HG02938 (cell line): ENCODE measurements around the gene TEX52.

Experiments
- ATAC-seq: cut with Tn5 transposase; IDR thresholded peaks from one replicate; pipeline ENCODE4 v1.9.1; 2021; ENCODE audit warnings: mild to moderate bottlenecking, moderate library complexity; ENCODE audit not compliant: unreplicated experiment

The TEX52 gene

GRCh38 chr12:2833810-2834209 lies 23.0 kb downstream of the TEX52 start:
- no peak for ATAC-seq

- no peak for ATAC-seq
These were observed 23.5 kb downstream of the TEX52 start for GRCh38 chr12:2833327-2833726.

GRCh38 chr12:2832550-2833127 lies 24.2 kb downstream of the TEX52 start:
- no peak for ATAC-seq

GRCh38 chr12:2829275-2829674 lies 27.6 kb downstream of the TEX52 start:
- no peak for ATAC-seq

- no peak for ATAC-seq
These were observed 29.9 kb downstream of the TEX52 start for GRCh38 chr12:2826721-2827515.

GRCh38 chr12:2826036-2826435 lies 30.8 kb downstream of the TEX52 start:
- ATAC-seq, result no peak

GRCh38 chr12:2825132-2825531 lies 31.7 kb downstream of the TEX52 start:
- no peak for ATAC-seq

- no peak for ATAC-seq
These were observed 32.3 kb downstream of the TEX52 start for GRCh38 chr12:2824541-2824940.

- no peak for ATAC-seq
These were observed 33.4 kb downstream of the TEX52 start for GRCh38 chr12:2823483-2823882.

GRCh38 chr12:2820432-2820831 lies 36.4 kb downstream of the TEX52 start:
- no peak for ATAC-seq

- no peak for ATAC-seq
These were observed 37.0 kb downstream of the TEX52 start for GRCh38 chr12:2819810-2820209.

- no peak for ATAC-seq
These were observed 43.3 kb downstream of the TEX52 start for GRCh38 chr12:2813214-2814185.

- peak; percentile 97 for ATAC-seq
These were observed 44.3 kb downstream of the TEX52 start, which contains the start of gene ITFG2 for GRCh38 chr12:2812290-2813213. Gene ITFG2 (plus strand): TSS chr12:2812668. CDS start chr12:2812761, 93 bp downstream.

- ATAC-seq, result no peak
These were observed 45.0 kb downstream of the TEX52 start for GRCh38 chr12:2811801-2812200.

GRCh38 chr12:2806700-2807099 lies 50.1 kb downstream of the TEX52 start:
- ATAC-seq, result no peak

- no peak for ATAC-seq
These were observed 51.7 kb downstream of the TEX52 start for GRCh38 chr12:2805143-2805520.

GRCh38 chr12:2804393-2805142 lies 52.3 kb downstream of the TEX52 start:
- no peak for ATAC-seq

- no peak for ATAC-seq
These were observed 53.0 kb downstream of the TEX52 start for GRCh38 chr12:2803635-2804392.
